RWPE1 (cell line): ENCODE measurements around the gene AGPS.
A peak's percentile ranks its signal among the peaks of the same experiment; 100 is the strongest.

Experiments used
- CTCF ChIA-PET: fragments of 350-600 bp; sonication (Branson Sonifier 250); formaldehyde crosslinking; extraction: SDS; loops from one replicate; lab custom pipeline; 2021; lab: Yijun Ruan, JAX
- POLR2A ChIA-PET: fragments of 400-600 bp; formaldehyde crosslinking; extraction: SDS; loops from one replicate; lab custom pipeline; 2020; ENCODE audit warnings: antibody characterized with exemption; ENCODE audit not compliant: low non-redundant PET; lab: Yijun Ruan, JAX
- DNase-seq: peaks from one replicate; pipeline ENCODE4 v3.0.0; 2012; ENCODE audit warnings: low spot score
- H3K27ac ChIP-seq: fragments of 450-650 bp; 2 replicates; pipeline ENCODE4 v1.5.1; 2017
- CTCF ChIP-seq: fragments of 450-650 bp; conservative IDR thresholded peaks from 2 replicates; pipeline ENCODE4 v1.5.1; 2017; ENCODE audit warnings: low read depth, mild to moderate bottlenecking

AGPS gene

GRCh38 chr2:177392373-177393202 lies at the start of gene AGPS:
TSS of gene AGPS (plus strand) at chr2:177392773. CDS start at chr2:177392790, 17 bp downstream.
- H3K27ac ChIP-seq, result peak within 1 kb of the TSS; percentile 80
- POLR2A ChIA-PET, result no interaction called here
- TF ChIP-seq CTCF, result no peak
- peak; percentile 55 for DNase-seq
- CTCF ChIA-PET, result interaction anchor here (1.0 to 1.5 kb wide), 4 partner anchors 22 to 228 kb away, joined by 3 to 12 read pairs (median 4); no protein-coding TSS in a partner anchor

- no peak for DNase-seq
- TF ChIP-seq CTCF, result no peak
- no peak overlapping the region for H3K27ac ChIP-seq
- ChIA-PET POLR2A (no interaction called here), CTCF (no interaction called here)
Observed at GRCh38 chr2:177343773-177344172, 48.8 kb upstream of the AGPS start.

- no peak for DNase-seq
- H3K27ac ChIP-seq, result no peak overlapping the region
- ChIA-PET CTCF (no interaction called here), POLR2A (no interaction called here)
- TF ChIP-seq CTCF, result no peak
Observed at GRCh38 chr2:177344316-177344715, 48.3 kb upstream of the AGPS start.

GRCh38 chr2:177346192-177346591 lies 46.4 kb upstream of the AGPS start:
- no peak for TF ChIP-seq CTCF
- H3K27ac ChIP-seq, result no peak overlapping the region
- DNase-seq, result no peak
- POLR2A ChIA-PET, result no interaction called here
- CTCF ChIA-PET, result no interaction called here

GRCh38 chr2:177347570-177347969 lies 45.0 kb upstream of the AGPS start:
- TF ChIP-seq CTCF, result no peak
- H3K27ac ChIP-seq, result no peak overlapping the region
- CTCF ChIA-PET, result no interaction called here
- DNase-seq, result no peak
- POLR2A ChIA-PET, result no interaction called here

GRCh38 chr2:177348118-177348654 lies 44.4 kb upstream of the AGPS start:
- TF ChIP-seq CTCF, result no peak
- POLR2A ChIA-PET, result no interaction called here
- CTCF ChIA-PET, result no interaction called here
- no peak for DNase-seq
- no peak overlapping the region for H3K27ac ChIP-seq
